HG03558 (cell line): ENCODE results near the gene SLC25A47.
"Not testable (repeated sequence)": the region's sequence is repeated elsewhere in the genome, so short reads cannot be mapped to it uniquely, and the experiment has no call there.

Source experiments
- ATAC-seq: cut with Tn5 transposase; IDR thresholded peaks from one replicate; pipeline ENCODE4 v1.9.1; 2021; ENCODE audit warnings: moderate number of reproducible peaks; ENCODE audit not compliant: unreplicated experiment; ENCODE audit errors: extremely low read depth

SLC25A47 gene

DNA sequence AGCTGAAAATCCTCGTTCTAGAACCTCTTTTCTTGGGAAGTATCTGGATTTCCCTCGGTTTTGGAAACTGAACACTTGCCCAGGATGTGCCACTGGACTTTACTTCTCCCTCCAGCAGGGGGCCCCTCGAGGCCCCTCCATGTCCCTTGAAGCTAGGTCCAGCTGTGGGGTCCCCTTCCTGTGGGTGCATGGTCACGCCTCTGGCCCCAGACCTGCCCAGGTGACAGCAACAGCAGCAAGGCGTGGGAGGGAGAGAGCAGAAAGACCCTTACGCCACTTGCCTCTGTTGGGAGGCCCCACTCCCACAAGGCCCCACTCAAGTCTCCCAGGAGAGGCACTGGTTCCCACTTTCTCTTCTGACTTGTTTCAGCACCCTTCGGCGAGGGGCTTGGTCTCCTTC is 20.0 kb upstream of the SLC25A47 start:
- no peak for ATAC-seq

DNA sequence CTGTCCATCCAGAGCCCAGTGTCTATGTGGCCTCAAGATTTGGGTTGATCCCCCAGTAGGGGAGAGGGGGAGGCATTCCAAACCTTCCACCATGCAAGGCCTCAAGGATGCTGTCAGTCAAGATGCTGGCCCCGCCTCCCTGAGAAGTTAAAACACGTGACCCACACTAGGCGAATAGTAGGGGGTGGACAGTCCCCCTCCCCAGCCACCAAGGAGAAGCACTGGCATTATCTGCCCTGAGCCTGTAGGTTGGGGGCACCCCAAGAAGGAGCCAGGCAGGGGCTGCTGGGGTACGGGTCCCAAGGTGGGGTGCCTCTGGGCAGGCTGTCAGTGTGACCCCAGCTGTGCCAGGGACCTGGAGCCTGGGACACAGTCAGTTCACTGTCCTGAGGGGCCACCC is 19.2 kb upstream of the SLC25A47 start:
- ATAC-seq, result no peak

DNA sequence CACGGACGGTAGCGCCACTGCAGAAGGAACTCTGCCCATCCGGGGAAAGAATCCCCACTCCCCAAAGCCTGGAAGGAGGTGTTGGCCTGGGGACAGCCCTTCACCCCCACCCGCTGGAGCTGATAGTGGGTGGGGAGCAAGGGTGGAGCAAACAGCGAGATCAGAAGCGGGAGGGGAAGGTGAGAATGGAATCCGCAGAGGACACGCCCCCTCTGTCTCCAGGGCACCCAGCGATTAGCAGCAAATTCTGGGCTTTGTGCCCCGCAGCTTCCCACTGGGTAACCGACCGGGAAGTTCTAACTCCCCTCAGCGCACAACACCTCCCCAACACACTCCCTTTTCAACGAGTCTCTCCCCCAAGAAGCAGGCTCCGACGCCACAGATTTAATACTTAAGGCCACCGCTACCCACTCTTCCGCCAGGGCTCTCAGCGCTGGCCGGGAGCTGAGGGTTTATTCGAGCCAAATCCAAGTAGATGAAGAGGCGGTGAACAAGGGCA is 18.3 kb upstream of the SLC25A47 start:
- ATAC-seq, result no peak

DNA sequence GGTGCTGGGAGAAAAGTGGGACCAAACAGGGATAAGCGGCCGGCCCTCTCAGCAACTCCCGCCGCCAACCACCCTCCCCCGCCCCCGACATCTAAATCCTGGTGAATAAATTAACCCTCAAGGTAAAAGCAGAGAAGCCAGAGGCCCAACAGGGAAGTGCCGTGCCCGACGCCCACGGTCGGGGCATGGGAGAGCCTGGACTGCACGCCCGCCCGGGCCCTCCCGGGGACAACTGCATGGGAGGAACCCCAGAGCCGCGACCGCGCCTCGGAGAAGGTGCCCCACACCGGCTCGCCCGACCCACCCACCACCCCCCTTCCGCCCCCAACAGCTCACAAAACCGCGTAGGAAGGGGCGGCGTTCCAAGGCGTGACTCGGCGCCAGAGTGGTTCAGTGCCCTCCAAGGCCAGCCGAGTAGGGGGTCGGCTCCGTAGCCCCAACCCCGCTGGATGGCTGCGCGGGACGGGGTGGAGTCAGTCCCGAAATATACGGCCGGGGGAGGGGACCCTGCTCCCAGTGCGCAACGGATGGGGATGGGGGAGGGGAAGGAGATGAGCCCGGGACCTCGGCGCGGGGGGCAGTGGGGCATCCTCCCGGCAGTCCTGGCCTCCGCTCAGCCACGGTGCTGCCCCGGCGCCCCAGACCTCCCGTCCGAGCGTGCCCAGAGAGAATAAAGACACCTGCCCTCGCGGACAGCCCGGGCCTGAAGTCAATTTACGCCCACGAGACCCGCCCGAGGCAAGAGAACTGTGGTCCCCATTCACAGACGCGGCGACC is 17.6 kb upstream of the SLC25A47 start:
- no peak for ATAC-seq

DNA sequence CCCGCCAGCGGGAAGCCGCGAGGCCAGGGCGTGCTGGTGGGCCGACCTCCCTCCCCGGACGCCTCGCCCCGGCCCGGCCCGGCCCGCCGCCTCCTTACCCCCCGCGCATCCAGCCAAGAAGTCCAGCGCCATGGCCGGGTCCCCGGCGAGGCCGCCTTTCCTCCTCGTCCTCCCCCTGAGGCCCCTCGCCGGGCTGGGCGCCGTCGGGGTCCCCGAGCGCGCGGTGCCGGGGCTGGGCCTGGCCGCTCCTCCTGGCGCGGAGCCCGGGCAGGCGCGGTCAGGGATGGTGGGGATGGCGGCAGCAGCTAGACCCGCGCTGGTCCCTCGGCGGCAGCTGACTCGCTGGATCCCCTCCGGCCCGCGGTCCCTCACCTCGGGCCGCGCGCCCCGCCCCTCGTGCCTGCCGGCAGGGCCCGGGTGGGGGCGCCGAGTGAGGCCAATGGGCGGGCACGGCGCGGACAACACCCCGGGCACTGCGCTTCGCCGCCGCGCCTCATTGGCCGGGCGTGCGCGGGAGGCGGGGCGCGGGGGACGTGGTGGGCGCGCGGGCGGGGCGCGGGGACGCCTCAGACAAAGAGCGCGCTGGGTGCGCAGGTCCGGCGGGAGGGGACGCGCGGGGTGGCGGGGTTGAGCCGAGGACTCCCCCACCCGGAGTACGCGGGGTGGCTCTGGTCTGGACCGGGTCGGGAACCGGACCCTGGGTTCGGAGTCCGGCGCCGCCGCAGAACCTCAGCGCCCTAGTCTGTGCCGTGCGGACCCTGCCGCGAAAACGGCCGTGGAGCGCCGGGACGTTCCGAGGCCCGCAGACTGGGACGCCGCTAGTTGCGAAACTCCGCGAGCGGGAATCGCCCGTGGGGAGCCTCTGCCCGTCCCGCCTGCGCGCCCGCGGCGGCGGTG is 16.8 kb upstream of the SLC25A47 start, which contains the start of gene SLC25A29:
Gene SLC25A29, minus strand, starts transcription at position 344 of the 897 bp plus-strand sequence. Its CDS starts 212 bp downstream, at position 132.
- ATAC-seq, result peak; percentile 66

DNA sequence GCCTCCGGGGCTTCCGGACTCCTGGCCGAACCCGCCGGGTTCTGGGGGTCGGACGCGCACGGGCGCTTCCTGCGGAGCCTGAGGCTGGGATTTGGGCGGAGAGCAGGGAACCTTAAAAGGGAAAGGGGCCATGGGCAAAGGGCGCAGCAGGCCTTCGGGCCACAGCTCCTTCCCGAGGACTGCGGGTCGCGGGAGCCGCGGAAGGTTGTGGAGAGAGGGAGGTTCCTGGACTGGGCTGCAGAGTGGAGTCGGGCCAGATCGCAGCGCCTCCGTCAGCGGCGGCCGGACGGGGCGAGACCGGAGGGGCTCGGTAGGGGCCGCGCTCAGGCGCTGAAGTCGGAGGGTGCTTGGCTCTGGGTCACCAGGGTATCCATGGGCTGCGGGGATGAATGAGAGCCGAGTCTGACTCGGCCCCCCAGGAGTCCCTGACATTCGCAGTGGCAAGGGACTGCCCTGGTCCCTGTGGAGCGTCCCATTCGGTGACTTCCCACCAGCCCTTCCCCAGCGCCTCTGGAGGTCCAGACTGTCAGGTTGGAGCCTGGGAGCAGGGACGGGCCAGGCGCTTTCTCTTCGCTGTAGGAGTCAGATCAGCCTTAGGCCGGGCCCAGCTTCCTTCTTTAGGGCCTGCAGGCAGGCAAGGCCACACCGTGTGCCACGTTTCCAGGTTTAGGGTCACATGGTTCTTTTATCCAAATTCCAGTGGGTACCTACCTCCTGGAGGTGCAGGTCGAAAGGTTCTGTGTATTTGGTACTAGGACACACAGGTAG is 16.0 kb upstream of the SLC25A47 start:
- ATAC-seq, result no peak

DNA sequence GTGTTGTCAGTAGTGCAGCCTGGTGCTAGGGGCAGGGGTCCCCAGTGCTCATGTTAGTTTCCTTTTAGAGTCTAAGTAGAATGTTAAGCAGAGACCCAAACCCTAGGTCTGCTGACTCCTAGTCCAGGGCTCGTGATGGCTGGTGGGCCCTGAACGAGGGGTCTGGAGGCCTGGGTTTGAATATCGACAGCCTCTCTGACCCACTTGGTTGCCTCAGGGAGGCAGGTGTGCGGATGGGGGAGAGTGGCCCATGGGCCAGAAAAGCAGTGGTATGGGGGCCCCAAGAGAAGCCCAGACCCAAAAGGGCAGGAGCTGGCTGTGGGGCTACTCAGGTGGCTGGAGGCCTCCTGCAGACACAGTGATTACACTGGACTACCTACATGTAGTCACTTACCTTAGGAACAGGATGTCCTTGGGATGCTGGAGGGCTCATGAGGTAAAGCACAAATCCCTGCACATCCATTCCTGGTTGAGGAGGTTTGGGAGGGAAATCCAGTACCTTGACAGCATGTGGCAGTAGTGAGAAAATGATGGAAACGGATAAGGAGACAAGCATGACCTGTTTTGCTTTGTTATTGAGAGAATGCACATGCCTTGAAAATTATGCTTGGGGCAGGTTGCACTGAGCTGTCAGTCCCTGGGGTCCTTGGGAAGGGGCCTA is 15.2 kb upstream of the SLC25A47 start:
- ATAC-seq, result no peak

DNA sequence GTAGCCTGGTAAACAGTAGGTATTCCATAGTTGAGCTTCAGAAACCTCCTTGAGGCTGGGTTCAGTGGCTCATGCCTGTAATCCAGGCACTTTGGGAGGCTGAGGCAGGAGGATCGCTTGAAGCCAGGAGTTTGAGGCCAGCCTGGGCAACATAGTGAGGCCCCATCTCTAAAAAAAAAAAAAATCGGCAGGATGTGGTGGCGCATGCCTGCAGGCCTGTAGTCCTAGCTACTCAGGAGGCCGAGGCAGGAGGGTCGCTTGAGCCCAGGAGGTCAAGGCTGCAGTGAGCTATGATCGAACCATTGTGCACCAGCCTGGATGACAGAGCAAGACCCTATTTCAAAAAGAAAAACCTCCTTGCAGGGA is 14.7 kb upstream of the SLC25A47 start:
- not testable (repeated sequence) for ATAC-seq

DNA sequence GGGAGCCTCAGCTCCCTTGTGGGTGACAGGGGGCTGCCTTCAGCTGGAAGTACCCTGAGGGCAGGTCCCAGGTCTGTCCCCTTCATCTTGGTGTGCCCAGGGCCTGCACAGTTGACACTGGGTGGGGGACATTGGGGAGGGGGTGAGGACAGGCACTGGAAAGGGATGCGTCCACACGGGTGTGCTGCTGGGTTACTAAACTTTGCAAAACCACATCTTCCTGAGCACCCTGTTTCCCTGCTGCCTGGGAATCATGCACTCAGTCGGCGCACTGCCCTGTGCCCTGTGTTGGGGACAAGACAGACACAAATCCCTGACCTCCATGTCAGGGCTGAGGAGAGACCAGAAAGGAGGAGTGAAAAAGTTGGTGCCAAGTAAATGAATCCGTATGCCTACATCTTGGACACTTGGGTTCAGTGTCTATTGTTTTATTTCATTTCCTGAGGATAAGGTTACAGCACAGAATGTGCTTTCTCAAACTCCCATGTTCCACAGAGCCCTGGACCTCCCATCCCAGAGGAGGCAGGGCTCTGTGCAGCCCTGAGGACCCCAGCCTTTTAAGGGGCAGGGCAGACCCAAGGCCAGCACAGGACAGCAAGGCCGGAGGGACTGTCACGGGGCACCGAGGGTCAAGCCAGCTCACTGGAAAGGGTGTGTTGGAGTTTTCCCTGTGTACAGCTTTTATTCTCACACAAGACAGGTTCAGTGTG is 14.0 kb upstream of the SLC25A47 start:
- ATAC-seq, result no peak

DNA sequence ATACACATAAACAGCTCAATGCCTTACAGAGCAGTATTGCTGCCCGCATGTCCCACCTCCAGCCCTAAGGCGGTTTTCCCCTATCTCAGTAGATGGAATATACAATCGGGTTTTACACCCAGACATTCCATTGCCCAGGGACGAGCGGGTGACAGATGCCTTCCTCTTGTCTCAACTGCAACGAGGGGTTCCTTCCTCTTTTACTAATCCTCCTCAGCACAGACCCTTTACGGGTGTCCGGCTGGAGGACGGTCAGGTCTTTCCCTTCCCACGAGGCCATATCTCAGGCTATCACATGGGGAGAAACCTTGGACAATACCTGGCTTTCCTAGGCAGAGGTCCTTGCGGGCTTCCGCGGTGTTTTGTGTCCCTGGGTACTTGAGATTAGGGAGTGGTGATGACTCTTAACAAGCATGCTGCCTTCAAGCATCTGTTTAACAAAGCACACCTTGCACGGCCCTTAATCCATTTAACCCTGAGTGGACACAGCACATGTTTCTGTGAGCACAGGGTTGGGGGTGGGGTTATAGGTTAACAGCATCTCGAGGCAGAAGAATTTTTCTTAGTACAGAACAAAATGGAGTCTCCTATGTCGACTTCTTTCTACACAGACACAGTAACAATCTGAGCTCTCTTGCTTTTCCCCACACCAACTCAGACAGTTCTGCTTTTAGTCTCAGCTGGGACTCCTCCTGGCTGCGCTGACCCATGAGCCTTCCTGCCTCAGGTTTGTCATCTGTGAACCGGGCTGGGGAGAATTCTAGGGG is 10.8 kb upstream of the SLC25A47 start:
- ATAC-seq, result not testable (repeated sequence)

DNA sequence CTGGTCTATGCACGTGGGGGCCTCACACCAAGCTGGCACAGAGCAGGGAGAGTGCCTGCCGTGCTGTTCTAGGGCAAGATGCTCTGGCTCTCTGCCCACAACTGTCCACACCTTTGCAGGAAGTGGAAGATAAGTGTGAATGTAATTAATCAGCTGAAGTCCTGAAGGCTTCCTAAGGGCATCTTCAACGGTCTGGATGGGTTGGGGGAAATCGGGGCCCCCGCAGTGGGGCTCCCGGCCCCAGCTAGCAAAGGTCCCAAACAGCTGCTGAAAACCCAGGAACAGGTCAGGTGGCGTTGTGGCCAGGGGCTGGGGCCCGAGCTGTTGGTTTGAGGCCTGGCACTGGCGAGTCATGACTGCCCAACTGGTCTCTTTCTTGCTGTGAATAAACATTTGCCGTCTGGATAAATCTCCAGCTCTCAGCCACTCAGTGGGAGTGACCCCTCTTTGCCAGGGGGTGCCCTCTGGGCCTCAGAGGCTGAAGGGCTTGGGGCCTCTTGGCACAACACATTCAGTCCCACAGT is 10.2 kb upstream of the SLC25A47 start:
- ATAC-seq, result no peak

DNA sequence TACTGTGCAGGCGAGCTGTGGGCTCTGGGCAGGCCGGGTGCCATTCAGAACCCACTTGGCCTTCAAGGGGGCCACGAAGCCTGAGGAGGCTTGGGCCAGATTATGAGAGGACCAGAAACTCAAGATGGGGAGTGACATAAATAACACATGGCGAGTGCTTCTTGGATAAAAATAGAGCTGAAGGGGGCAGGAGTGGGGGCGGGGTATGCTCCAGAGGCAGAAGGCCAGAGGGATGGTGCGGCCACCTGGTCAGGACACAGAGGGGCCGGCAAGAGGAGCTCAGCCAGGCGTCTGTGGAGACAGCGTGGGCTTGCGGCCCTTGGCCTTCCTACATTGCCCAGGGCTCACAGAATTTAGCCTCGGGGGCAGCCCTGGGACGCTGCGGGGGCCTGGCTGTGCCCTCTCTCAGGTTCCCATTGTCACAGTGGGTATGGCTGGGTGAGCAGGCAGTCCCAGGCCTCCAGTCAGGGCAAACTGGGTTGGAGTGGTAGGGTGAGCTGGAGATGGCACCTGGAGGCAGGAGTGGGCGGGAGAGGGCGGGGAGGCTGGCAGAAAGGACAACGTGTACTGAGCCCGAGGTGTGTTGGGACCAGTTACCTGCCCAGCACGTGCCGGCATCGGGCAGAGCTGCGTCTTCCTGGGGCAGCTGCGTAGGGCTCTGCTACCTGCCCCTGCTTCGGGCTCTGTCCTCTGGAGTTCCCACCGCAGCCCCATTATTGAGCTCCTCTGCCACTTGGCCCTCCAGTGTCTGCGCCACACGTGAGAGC is 9.5 kb upstream of the SLC25A47 start:
- ATAC-seq, result no peak

DNA sequence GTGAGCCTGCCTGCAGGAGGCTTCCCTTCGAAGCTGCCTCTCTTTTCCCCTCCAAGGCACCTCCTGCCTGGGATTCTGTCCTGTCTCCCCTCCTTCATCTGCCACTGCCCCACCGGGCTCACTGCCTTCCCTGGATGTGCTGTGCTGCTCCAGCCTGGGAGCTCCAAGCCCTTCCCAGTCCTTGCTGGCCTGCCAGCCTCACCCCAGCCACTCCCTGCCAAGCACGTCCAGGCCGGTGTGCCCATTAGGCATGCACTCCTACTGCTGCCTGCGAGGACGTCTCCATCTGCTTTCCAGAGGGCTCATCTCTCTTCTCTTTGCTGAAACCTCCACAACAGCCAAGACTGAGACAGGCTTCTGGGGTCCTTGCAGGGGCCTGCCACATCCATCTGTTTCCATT is 8.4 kb upstream of the SLC25A47 start:
- ATAC-seq, result no peak

DNA sequence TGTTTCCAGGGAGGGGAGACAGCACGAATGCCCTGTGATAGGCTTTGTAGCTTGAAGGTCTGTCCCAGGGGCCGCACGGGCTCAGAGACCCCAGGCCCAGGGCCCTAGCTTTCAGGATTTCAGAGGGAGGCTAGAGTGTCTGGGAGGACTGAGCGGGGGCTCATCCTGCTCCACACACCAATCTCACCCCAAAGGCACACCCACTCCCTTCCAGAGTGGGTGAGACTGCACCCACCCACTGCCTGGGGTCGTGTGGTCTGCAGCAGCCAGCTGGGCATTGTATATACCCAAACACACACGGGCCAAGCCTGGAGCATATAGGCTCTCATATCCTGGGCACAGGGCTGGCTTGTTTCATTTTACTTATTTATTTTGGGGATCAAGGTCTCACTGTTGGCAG is 5.8 kb upstream of the SLC25A47 start:
- ATAC-seq, result no peak

DNA sequence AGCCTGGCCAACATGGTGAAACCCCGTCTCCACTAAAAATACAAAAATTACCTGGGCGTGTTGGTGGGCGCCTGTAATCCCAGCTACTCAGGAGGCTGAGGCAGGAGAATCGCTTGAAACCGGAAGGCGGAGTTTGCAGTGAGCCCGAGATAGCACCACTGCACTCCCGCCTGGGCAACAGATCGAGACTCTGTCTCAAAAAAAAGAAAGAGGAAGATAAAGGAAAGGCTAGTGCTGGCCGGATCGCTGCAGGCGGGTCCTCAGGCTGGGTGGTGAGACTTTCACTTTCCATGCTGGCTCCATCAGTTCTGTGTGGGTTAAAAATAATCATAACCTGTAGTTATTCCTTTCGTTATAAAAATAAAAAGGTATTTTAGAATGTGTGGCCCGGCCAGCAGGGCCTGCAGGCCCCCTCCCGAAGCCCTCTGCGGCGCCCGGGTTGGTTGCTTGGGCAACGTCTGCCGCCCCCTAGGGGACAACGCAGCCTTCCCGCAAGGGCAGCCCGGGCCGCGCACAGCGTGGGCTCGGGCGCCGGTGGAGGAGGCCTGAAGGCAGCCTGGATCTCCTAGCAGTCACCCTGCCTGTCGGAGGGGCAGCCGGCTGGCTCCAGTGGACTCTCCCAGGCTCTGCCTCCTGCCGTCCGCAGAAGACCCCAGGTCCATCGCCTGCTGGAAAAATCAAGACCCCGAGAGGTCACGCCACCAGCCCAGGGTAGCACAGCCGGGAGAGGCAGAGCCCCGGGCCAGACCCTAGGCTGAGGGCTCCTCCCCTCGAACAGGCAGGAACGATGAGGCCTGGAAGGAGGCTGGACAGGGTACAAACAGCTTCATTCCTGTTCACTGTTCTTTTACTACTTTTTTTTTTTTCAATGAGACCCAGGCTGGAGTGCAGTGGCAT is 5.0 kb upstream of the SLC25A47 start:
- peak; percentile 78 for ATAC-seq

DNA sequence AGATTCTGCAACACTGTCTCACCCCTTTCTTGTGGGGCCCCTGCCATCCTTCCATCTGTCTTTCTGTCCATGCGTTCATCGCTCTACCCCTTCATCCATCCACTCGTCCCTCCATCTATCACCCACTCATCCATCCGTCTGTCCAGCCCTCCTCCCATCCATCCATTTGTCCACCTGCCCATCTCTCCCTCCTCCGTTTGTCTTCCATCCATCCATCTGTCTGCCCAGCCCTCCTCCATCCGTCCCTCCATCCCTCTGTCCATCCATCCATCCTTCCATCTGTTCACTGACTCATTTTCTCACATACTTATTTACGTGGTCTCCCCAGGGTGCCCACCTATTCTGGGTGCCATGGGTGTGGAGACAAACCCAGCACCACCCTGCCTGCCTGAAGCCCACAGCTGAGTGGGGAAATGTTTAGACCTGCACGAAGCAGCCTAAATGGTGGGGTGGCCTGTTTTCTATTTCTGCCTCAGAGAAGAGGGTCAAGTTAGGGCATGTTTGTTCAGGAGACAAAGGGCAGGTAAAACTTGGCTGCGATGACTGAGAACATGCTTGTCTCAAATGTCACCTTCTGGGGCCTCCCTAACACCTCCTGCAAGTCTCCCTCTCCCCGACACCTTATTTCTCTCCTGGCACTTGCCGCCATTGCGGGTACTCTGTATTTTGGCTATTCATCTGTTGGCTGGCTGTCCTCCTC is 2.8 kb upstream of the SLC25A47 start:
- ATAC-seq, result no peak
